ENCODE results near the gene PDE6D.
A peak's percentile ranks its signal among the peaks of the same experiment; 100 is the strongest.

PDE6D gene

DNA sequence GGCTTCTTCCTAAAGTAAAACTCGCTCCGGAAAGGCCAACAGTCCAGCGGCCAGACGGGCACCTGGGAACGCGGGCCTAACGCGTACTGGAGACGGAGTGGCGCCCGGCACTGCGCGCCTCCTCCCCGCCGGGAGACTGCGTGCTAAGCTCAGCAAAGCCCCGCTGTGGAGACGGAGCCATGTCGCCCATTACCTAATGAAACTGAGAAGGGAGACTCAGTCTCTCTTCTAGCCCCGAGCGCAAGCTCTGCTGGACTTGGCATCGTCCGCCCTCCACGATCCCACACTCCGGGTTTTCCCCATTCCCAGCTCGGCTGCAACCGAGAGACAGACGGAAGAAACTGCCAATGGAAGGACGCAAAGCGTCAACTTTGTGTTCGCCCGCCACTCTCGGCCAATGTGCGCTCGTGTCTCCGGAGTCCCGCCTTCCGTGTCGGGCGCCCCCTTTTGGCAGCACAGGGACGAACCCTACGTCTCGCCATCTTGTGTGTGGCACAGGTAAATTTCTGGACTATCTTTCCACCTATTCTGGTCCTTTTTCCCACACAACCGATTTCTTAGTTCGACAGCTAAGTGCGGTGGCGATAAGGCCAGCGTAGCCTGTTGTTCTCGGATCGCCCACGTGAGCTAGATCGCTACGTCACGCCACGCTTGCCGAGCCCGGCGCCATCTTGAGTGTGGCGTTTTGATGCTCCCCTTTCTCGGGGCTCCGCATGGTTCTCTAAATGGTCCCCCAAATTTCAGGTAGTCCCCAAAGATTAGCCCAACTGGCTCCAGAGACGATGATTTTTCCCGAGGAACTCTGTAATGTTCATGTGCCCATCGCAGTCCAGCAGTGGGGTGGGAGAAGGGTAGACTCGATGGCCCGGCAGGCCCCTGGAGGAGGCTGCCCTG is 74.1 kb downstream of the PDE6D start (continued):
- TF ChIP-seq, protein P1, sequence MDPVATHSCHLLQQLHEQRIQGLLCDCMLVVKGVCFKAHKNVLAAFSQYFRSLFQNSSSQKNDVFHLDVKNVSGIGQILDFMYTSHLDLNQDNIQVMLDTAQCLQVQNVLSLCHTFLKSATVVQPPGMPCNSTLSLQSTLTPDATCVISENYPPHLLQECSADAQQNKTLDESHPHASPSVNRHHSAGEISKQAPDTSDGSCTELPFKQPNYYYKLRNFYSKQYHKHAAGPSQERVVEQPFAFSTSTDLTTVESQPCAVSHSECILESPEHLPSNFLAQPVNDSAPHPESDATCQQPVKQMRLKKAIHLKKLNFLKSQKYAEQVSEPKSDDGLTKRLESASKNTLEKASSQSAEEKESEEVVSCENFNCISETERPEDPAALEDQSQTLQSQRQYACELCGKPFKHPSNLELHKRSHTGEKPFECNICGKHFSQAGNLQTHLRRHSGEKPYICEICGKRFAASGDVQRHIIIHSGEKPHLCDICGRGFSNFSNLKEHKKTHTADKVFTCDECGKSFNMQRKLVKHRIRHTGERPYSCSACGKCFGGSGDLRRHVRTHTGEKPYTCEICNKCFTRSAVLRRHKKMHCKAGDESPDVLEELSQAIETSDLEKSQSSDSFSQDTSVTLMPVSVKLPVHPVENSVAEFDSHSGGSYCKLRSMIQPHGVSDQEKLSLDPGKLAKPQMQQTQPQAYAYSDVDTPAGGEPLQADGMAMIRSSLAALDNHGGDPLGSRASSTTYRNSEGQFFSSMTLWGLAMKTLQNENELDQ (tag by site-specific recombination; IDR thresholded peaks at IDR 0.05; ENCODE audit: low read depth): no peak
- TF ChIP-seq, protein P2, sequence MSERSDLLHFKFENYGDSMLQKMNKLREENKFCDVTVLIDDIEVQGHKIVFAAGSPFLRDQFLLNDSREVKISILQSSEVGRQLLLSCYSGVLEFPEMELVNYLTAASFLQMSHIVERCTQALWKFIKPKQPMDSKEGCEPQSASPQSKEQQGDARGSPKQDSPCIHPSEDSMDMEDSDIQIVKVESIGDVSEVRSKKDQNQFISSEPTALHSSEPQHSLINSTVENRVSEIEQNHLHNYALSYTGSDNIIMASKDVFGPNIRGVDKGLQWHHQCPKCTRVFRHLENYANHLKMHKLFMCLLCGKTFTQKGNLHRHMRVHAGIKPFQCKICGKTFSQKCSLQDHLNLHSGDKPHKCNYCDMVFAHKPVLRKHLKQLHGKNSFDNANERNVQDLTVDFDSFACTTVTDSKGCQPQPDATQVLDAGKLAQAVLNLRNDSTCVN (tag by site-specific recombination; optimal IDR thresholded peaks at IDR 0.05): peak; percentile 76
- TF ChIP-seq ZNF335 (tag by site-specific recombination; conservative IDR thresholded peaks at IDR 0.05) (peak; percentile 19), ZNF140 (tag by site-specific recombination; IDR thresholded peaks at IDR 0.05) (no peak), ZNF341 (tag by site-specific recombination; IDR thresholded peaks at IDR 0.05; ENCODE audit: low read depth) (no peak; the same call in 1 of the 2 replicates), ZNF202 (tag by site-specific recombination; IDR thresholded peaks at IDR 0.05; ENCODE audit: borderline replicate concordance) (no peak), SCRT2 (tag by site-specific recombination; IDR thresholded peaks at IDR 0.05) (peak; percentile 76), SP7 (tag by site-specific recombination; IDR thresholded peaks at IDR 0.05) (peak; percentile 9; the same call in 1 of the 2 replicates), ZNF664 (tag by site-specific recombination; IDR thresholded peaks at IDR 0.05) (peak; percentile 39; the same call in 1 of the 2 replicates), ZSCAN30 (tag by site-specific recombination; IDR thresholded peaks at IDR 0.05) (0 out of 2 replicates have a peak, but pooled peaks have one; percentile 34), ZNF777 (tag by site-specific recombination; IDR thresholded peaks at IDR 0.05; ENCODE audit: borderline replicate concordance) (0 out of 2 replicates have a peak, but pooled peaks have one; percentile 47), ZNF366 (tag by site-specific recombination; conservative IDR thresholded peaks at IDR 0.05) (peak; percentile 67), ZNF391 (tag by site-specific recombination; IDR thresholded peaks at IDR 0.05; ENCODE audit: borderline replicate concordance, low read depth) (peak; percentile 17; the same call in 1 of the 2 replicates), ZNF843 (tag by site-specific recombination; IDR thresholded peaks at IDR 0.05) (0 out of 2 replicates have a peak, but pooled peaks have one; percentile 20), ZNF501 (tag by site-specific recombination; IDR thresholded peaks at IDR 0.05) (peak; percentile 72), ZNF629 (tag by site-specific recombination; IDR thresholded peaks at IDR 0.05) (peak; percentile 87), ZFHX2 (tag by site-specific recombination; conservative IDR thresholded peaks at IDR 0.05) (peak; percentile 38), ZBTB48 (tag by site-specific recombination; IDR thresholded peaks at IDR 0.05) (0 out of 2 replicates have a peak, but pooled peaks have one; percentile 67), ZIC2 (tag by site-specific recombination; IDR thresholded peaks at IDR 0.05) (peak; percentile 38; the same call in 1 of the 2 replicates), YY2 (tag by site-specific recombination; IDR thresholded peaks at IDR 0.05) (peak; percentile 98), ZNF121 (tag by site-specific recombination; IDR thresholded peaks at IDR 0.05) (0 out of 2 replicates have a peak, but pooled peaks have one; percentile 12), ZNF561 (tag by site-specific recombination; IDR thresholded peaks at IDR 0.05; ENCODE audit: borderline replicate concordance) (0 out of 2 replicates have a peak, but pooled peaks have one; percentile 13), ZNF324 (tag by site-specific recombination; IDR thresholded peaks at IDR 0.05) (peak; percentile 30; the same call in 1 of the 2 replicates)
- TF ChIP-seq, protein P3, sequence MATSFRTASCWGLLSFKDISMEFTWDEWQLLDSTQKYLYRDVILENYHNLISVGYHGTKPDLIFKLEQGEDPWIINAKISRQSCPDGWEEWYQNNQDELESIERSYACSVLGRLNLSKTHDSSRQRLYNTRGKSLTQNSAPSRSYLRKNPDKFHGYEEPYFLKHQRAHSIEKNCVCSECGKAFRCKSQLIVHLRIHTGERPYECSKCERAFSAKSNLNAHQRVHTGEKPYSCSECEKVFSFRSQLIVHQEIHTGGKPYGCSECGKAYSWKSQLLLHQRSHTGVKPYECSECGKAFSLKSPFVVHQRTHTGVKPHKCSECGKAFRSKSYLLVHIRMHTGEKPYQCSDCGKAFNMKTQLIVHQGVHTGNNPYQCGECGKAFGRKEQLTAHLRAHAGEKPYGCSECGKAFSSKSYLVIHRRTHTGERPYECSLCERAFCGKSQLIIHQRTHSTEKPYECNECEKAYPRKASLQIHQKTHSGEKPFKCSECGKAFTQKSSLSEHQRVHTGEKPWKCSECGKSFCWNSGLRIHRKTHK (tag by site-specific recombination; IDR thresholded peaks at IDR 0.05): no peak
- TF ChIP-seq, protein P4, sequence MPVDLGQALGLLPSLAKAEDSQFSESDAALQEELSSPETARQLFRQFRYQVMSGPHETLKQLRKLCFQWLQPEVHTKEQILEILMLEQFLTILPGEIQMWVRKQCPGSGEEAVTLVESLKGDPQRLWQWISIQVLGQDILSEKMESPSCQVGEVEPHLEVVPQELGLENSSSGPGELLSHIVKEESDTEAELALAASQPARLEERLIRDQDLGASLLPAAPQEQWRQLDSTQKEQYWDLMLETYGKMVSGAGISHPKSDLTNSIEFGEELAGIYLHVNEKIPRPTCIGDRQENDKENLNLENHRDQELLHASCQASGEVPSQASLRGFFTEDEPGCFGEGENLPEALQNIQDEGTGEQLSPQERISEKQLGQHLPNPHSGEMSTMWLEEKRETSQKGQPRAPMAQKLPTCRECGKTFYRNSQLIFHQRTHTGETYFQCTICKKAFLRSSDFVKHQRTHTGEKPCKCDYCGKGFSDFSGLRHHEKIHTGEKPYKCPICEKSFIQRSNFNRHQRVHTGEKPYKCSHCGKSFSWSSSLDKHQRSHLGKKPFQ (tag by site-specific recombination; IDR thresholded peaks at IDR 0.05): no peak
- TF ChIP-seq, protein P5, sequence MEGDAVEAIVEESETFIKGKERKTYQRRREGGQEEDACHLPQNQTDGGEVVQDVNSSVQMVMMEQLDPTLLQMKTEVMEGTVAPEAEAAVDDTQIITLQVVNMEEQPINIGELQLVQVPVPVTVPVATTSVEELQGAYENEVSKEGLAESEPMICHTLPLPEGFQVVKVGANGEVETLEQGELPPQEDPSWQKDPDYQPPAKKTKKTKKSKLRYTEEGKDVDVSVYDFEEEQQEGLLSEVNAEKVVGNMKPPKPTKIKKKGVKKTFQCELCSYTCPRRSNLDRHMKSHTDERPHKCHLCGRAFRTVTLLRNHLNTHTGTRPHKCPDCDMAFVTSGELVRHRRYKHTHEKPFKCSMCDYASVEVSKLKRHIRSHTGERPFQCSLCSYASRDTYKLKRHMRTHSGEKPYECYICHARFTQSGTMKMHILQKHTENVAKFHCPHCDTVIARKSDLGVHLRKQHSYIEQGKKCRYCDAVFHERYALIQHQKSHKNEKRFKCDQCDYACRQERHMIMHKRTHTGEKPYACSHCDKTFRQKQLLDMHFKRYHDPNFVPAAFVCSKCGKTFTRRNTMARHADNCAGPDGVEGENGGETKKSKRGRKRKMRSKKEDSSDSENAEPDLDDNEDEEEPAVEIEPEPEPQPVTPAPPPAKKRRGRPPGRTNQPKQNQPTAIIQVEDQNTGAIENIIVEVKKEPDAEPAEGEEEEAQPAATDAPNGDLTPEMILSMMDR (tag by site-specific recombination; IDR thresholded peaks at IDR 0.05): peak; percentile 100
- TF ChIP-seq, protein P6, sequence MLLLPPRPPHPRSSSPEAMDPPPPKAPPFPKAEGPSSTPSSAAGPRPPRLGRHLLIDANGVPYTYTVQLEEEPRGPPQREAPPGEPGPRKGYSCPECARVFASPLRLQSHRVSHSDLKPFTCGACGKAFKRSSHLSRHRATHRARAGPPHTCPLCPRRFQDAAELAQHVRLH (tag by site-specific recombination; IDR thresholded peaks at IDR 0.05): 0 out of 2 replicates have a peak, but pooled peaks have one; percentile 35

Data from HEK293 (cell line).